Mucosa of descending colon (tissue), 3 donors: ENCODE measurements around the gene ASB7. TPM values are rescaled to one million over a fixed set of nuclear protein-coding genes. Genes with fewer than 3 reads are reported as not detected.
A peak's percentile ranks its signal among the peaks of the same experiment; 100 is the strongest.

Source experiments
- ATAC-seq: fragments of 200-7000 bp; cut with Tn5 transposase; one replicate; pipeline ENCODE4 v1.9.1; 2020; ENCODE audit warnings: mild to moderate bottlenecking, moderate library complexity
- DNase-seq, 3 donors: peaks; one replicate each; pipeline ENCODE4 v3.0.0-alpha.2; 2020
- H3K36me3 ChIP-seq: fragments of 200-600 bp; one replicate; pipeline ENCODE4 v1.8.0; 2021; ENCODE audit warnings: low read depth, mild to moderate bottlenecking
- H3K4me1 ChIP-seq: fragments of 200-600 bp; one replicate; pipeline ENCODE4 v1.8.0; 2021; ENCODE audit warnings: low read depth, mild to moderate bottlenecking
- H3K4me3 ChIP-seq: fragments of 200-600 bp; one replicate; pipeline ENCODE4 v1.8.0; 2021; ENCODE audit warnings: mild to moderate bottlenecking
- H3K9me3 ChIP-seq: fragments of 200-600 bp; one replicate; pipeline ENCODE4 v1.8.0; 2021; ENCODE audit warnings: mild to moderate bottlenecking
- intact Hi-C, 2 donors: fragments of 100-400 bp; cut with DNase I in 1 of 2; cut with micrococcal nuclease in 1 of 2; formaldehyde crosslinking; loops; one replicate each; pipeline versions ENCODE4 v1.11.0 to v1.11.1; 2022; cut with DNase I, micrococcal nuclease
- total RNA-seq, 3 donors: library from RNA; stranded (reverse); fragmentation: NEBNext Ultra II Directional in 2 of 3; extraction: Animal tissue kit (Norgen Biotek cat#: 25700) in 2 of 3; gene quantifications; one replicate each; pipeline versions ENCODE4 v1.2.1 to v1.2.4, GENCODE V29; 2021 to 2023
- TF ChIP-seq, protein P1 (sequence below): fragments of 200-600 bp; IDR thresholded peaks from one replicate; pipeline ENCODE4 v1.8.0; 2022; ENCODE audit warnings: antibody characterized with exemption, mild to moderate bottlenecking
- donor health status: DM: no; HTN: no; CAD: no; lungs with moderate emphysema.
- donor health status: DM: no; HTN: no; CAD: no.
- donor health status: DM: no; HTN: yes; CAD: no.

ASB7 gene
- total RNA-seq, 3 donors from 2014 or later: 20.1 to 23.5 (median 22.2) TPM

GRCh38 chr15:100638177-100638730 lies 35.9 kb downstream of the ASB7 start:
- H3K4me1 ChIP-seq: peaks cover 15% of the 10 kb centered on the region
- no peak overlapping the region for H3K4me3 ChIP-seq
- DNase-seq (no peak), ATAC-seq (peak; percentile 69)
- no peaks in the 10 kb centered on the region for H3K9me3 ChIP-seq
- H3K36me3 ChIP-seq: no peaks in the 10 kb centered on the region
- intact Hi-C loops: no loop called here
- TF ChIP-seq, protein P1, sequence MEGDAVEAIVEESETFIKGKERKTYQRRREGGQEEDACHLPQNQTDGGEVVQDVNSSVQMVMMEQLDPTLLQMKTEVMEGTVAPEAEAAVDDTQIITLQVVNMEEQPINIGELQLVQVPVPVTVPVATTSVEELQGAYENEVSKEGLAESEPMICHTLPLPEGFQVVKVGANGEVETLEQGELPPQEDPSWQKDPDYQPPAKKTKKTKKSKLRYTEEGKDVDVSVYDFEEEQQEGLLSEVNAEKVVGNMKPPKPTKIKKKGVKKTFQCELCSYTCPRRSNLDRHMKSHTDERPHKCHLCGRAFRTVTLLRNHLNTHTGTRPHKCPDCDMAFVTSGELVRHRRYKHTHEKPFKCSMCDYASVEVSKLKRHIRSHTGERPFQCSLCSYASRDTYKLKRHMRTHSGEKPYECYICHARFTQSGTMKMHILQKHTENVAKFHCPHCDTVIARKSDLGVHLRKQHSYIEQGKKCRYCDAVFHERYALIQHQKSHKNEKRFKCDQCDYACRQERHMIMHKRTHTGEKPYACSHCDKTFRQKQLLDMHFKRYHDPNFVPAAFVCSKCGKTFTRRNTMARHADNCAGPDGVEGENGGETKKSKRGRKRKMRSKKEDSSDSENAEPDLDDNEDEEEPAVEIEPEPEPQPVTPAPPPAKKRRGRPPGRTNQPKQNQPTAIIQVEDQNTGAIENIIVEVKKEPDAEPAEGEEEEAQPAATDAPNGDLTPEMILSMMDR: no peak

- no peak for ATAC-seq
- H3K36me3 ChIP-seq: no peaks in the 10 kb centered on the region
- TF ChIP-seq, protein P1: no peak
- H3K9me3 ChIP-seq: no peaks in the 10 kb centered on the region
- H3K4me1 ChIP-seq: peaks cover 6% of the 10 kb centered on the region
- DNase-seq: no peak
- no peak overlapping the region for H3K4me3 ChIP-seq
- intact Hi-C loops: no loop called here
These were observed 40.0 kb downstream of the ASB7 start for GRCh38 chr15:100642213-100642949.

GRCh38 chr15:100642950-100643338 lies 40.6 kb downstream of the ASB7 start:
- H3K4me3 ChIP-seq: no peak overlapping the region
- H3K4me1 ChIP-seq: peaks cover 3% of the 10 kb centered on the region
- no peak for ATAC-seq
- DNase-seq: no peak
- intact Hi-C loops: no loop called here
- H3K9me3 ChIP-seq: no peaks in the 10 kb centered on the region
- no peaks in the 10 kb centered on the region for H3K36me3 ChIP-seq
- TF ChIP-seq, protein P1: no peak

DNA sequence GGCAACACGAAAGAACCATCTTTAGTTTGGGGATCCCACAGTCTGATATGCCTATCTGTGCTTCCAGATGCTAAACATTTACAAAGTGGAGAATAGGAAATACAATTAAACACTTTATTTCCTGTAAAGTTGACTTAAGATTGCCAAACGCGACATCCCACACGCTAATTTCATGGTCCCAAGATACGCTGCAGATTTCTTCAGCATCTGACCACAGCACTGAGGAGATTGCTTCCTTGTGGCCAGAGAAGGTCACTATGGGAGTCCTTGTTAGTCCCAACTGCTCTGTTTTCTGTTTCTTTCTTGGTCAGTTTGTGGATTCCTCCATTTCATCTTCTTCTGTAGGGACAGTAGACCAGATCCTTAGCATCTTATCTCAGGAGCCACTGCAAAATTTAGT lies 43.3 kb downstream of the ASB7 start:
- TF ChIP-seq, protein P1: no peak
- ATAC-seq (no peak), DNase-seq (no peak)
- intact Hi-C loops: no loop called here
- no peaks in the 10 kb centered on the region for H3K4me1 ChIP-seq
- H3K36me3 ChIP-seq: no peaks in the 10 kb centered on the region
- H3K4me3 ChIP-seq: no peak overlapping the region
- no peaks in the 10 kb centered on the region for H3K9me3 ChIP-seq

GRCh38 chr15:100648951-100649350 lies 46.6 kb downstream of the ASB7 start:
- ATAC-seq: no peak
- H3K4me1 ChIP-seq: no peaks in the 10 kb centered on the region
- H3K4me3 ChIP-seq: no peak overlapping the region
- no peaks in the 10 kb centered on the region for H3K36me3 ChIP-seq
- no peaks in the 10 kb centered on the region for H3K9me3 ChIP-seq
- TF ChIP-seq, protein P1: no peak
- intact Hi-C loops: no loop called here
- no peak for DNase-seq
